MM.1S (cell line): ENCODE data around the gene OSCP1.

Source experiments
- DNase-seq: peaks from one replicate; pipeline ENCODE4 v3.0.0-alpha.2; 2015
- H2AFZ ChIP-seq: fragments of 300-600 bp; sonication (generic); 2 replicates; pipeline ENCODE4 v1.6.0; 2016; ENCODE audit warnings: antibody characterized with exemption, low read length
- H3F3A ChIP-seq: fragments of 300-600 bp; sonication (generic); 2 replicates; pipeline ENCODE4 v1.6.1; 2016; ENCODE audit warnings: mild to moderate bottlenecking, antibody characterized with exemption, low read length, moderate library complexity, mixed read lengths; ENCODE audit not compliant: insufficient read depth
- H3K27ac ChIP-seq: fragments of 300-600 bp; sonication (generic); 2 replicates; pipeline ENCODE4 v1.5.1; 2016; ENCODE audit warnings: mild to moderate bottlenecking, low read length
- H3K27me3 ChIP-seq: fragments of 300-600 bp; sonication (generic); replicated peaks from 2 replicates; pipeline ENCODE4 v1.6.0; 2016; ENCODE audit warnings: low read length; ENCODE audit not compliant: insufficient read depth
- H3K36me3 ChIP-seq: fragments of 300-600 bp; sonication (generic); replicated peaks from 2 replicates; pipeline ENCODE4 v1.6.1; 2016; ENCODE audit warnings: mild to moderate bottlenecking, low read length, mixed read lengths; ENCODE audit not compliant: insufficient read depth
- H3K4me1 ChIP-seq: fragments of 300-600 bp; sonication (generic); 2 replicates; pipeline ENCODE4 v1.6.1; 2016; ENCODE audit warnings: low read length, mixed read lengths
- H3K4me2 ChIP-seq: fragments of 300-600 bp; sonication (generic); 2 replicates; pipeline ENCODE4 v1.6.0; 2016; ENCODE audit warnings: low read depth, low read length
- H3K4me3 ChIP-seq: fragments of 300-600 bp; sonication (generic); 2 replicates; pipeline ENCODE4 v1.5.1; 2016; ENCODE audit warnings: low read length, mixed read lengths
- H3K79me2 ChIP-seq: fragments of 300-600 bp; sonication (generic); 2 replicates; pipeline ENCODE4 v1.6.1; 2016; ENCODE audit warnings: mixed run types, low read length, mixed read lengths
- H3K9ac ChIP-seq: fragments of 300-600 bp; sonication (generic); 2 replicates; pipeline ENCODE4 v1.6.1; 2016; ENCODE audit warnings: low read length, mixed read lengths
- H3K9me2 ChIP-seq: fragments of 300-600 bp; sonication (generic); replicated peaks from 2 replicates; pipeline ENCODE4 v1.6.1; 2016; ENCODE audit warnings: mild to moderate bottlenecking, low read length, mixed read lengths; ENCODE audit not compliant: insufficient read depth
- H3K9me3 ChIP-seq: fragments of 300-600 bp; sonication (generic); replicated peaks from 2 replicates; pipeline ENCODE4 v1.6.1; 2016; ENCODE audit warnings: mild to moderate bottlenecking, low read length, mixed read lengths; ENCODE audit not compliant: insufficient read depth
- H4K20me1 ChIP-seq: fragments of 300-600 bp; sonication (generic); 2 replicates; pipeline ENCODE4 v1.6.1; 2016; ENCODE audit warnings: mild to moderate bottlenecking, low read length, moderate library complexity, mixed read lengths; ENCODE audit not compliant: insufficient read depth
- CTCF ChIP-seq: fragments of 300-600 bp; sonication (generic); IDR thresholded peaks from 2 replicates; pipeline ENCODE4 v1.5.1; 2016; ENCODE audit warnings: antibody characterized with exemption, low read length, mixed read lengths
- EZH2 ChIP-seq: fragments of 300-600 bp; sonication (generic); optimal IDR thresholded peaks from 2 replicates; pipeline ENCODE3; 2017; ENCODE audit warnings: low read depth, mild to moderate bottlenecking, antibody characterized with exemption, low read length, mixed read lengths
- EZH2phosphoT487 ChIP-seq: fragments of 300-600 bp; sonication (generic); IDR thresholded peaks from 2 replicates; pipeline ENCODE4 v1.6.1; 2018; ENCODE audit warnings: antibody characterized with exemption, low read length

OSCP1 gene

GRCh38 chr1:36433102-36433501 is 17.1 kb downstream of the OSCP1 start:
- no peak overlapping the region for H3K4me2 ChIP-seq
- no peaks in the 10 kb centered on the region for H4K20me1 ChIP-seq
- H3K9ac ChIP-seq, result no peak overlapping the region
- no peak overlapping the region for H3K4me3 ChIP-seq
- no peaks in the 10 kb centered on the region for H3K9me2 ChIP-seq
- TF ChIP-seq CTCF (no peak), EZH2phosphoT487 (no peak), EZH2 (no peak)
- H3K9me3 ChIP-seq, result no peaks in the 10 kb centered on the region
- H3K79me2 ChIP-seq, result no peaks in the 10 kb centered on the region
- no peak overlapping the region for H3K27ac ChIP-seq
- H3K4me1 ChIP-seq, result peaks cover 8% of the 10 kb centered on the region
- no peaks in the 10 kb centered on the region for H3F3A ChIP-seq
- no peak for DNase-seq
- no peaks in the 10 kb centered on the region for H3K27me3 ChIP-seq
- no peaks in the 10 kb centered on the region for H3K36me3 ChIP-seq
- no peak overlapping the region for H2AFZ ChIP-seq

- Histone ChIP-seq H3K9ac (no peak overlapping the region), H3K27me3 (no peaks in the 10 kb centered on the region), H3K4me2 (no peak overlapping the region), H3K36me3 (no peaks in the 10 kb centered on the region), H3K9me3 (no peaks in the 10 kb centered on the region), H4K20me1 (no peaks in the 10 kb centered on the region), H3K9me2 (no peaks in the 10 kb centered on the region), H3K4me1 (peaks cover 8% of the 10 kb centered on the region), H3K27ac (no peak overlapping the region), H3F3A (no peaks in the 10 kb centered on the region), H3K4me3 (no peak overlapping the region), H3K79me2 (no peaks in the 10 kb centered on the region), H2AFZ (no peak overlapping the region)
- no peak for DNase-seq
- TF ChIP-seq EZH2phosphoT487 (no peak), EZH2 (no peak), CTCF (no peak)
These were observed 17.6 kb downstream of the OSCP1 start for GRCh38 chr1:36432616-36433015.

GRCh38 chr1:36425791-36426190 is 24.5 kb downstream of the OSCP1 start:
- no peak overlapping the region for H3K4me3 ChIP-seq
- no peak for DNase-seq
- no peaks in the 10 kb centered on the region for H3K27me3 ChIP-seq
- TF ChIP-seq EZH2phosphoT487, result no peak
- no peak for TF ChIP-seq EZH2
- TF ChIP-seq CTCF, result no peak
- H3K4me2 ChIP-seq, result no peak overlapping the region
- no peaks in the 10 kb centered on the region for H4K20me1 ChIP-seq
- H2AFZ ChIP-seq, result no peak overlapping the region
- no peaks in the 10 kb centered on the region for H3F3A ChIP-seq
- no peaks in the 10 kb centered on the region for H3K79me2 ChIP-seq
- H3K36me3 ChIP-seq, result no peaks in the 10 kb centered on the region
- no peaks in the 10 kb centered on the region for H3K4me1 ChIP-seq
- H3K9me3 ChIP-seq, result no peaks in the 10 kb centered on the region
- H3K9me2 ChIP-seq, result no peaks in the 10 kb centered on the region
- H3K9ac ChIP-seq, result no peak overlapping the region
- H3K27ac ChIP-seq, result no peak overlapping the region
